ELR (cell line): Measurements from ENCODE around the gene MS4A7.
A peak's percentile ranks its signal among the peaks of the same experiment; 100 is the strongest.
"Not testable (repeated sequence)": the region's sequence is repeated elsewhere in the genome, so short reads cannot be mapped to it uniquely, and the experiment has no call there.

Experiments used
- DNase-seq: peaks from one replicate; pipeline ENCODE4 v3.0.0-alpha.2; 2015; ENCODE audit warnings: low read depth

Gene MS4A7

GRCh38 chr11:60378354-60378753 is at the start of gene MS4A7:
Gene MS4A7, plus strand, starts transcription at chr11:60378532. Its CDS starts 4,610 bp downstream, at chr11:60383142.
- DNase-seq, result no peak

- no peak for DNase-seq
These were observed 45.5 kb upstream of the MS4A7 start for GRCh38 chr11:60332846-60333245.

- peak; percentile 69 for DNase-seq
These were observed 44.2 kb upstream of the MS4A7 start for GRCh38 chr11:60334005-60334620.

DNA sequence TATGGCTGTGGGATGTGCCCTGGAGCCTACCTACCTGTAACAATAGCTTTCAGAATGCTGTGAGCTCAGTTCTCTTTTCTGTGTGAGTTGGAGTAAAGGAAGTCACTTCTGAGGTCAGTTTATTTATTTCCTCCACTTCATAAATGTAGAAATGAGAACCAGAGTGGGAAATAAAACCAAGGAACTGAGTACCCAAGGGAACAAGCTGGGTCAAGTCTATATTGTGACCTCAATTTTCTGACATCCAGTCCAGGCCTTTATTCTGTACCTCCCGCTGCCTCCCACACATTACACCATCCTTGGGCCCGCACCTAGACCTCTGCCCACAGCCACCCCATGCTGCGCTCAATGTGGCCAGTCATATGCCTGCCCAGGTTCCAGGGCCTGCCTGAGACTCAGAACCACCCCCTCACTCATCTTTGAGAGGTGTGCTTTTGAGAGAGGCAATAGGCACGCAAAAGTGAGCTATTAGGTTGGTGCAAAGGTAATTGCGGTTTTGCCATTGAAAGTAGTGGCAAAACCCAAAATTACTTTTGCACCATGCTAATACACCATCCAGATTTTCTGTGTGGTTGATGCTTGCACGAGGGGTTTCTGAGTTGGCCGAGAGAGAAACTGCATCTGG is 41.5 kb upstream of the MS4A7 start:
- DNase-seq, result no peak

GRCh38 chr11:60338053-60338452 is 40.3 kb upstream of the MS4A7 start:
- DNase-seq, result no peak

GRCh38 chr11:60339356-60339755 is 39.0 kb upstream of the MS4A7 start:
- no peak for DNase-seq

- DNase-seq, result peak; percentile 52
These were observed 35.1 kb upstream of the MS4A7 start for GRCh38 chr11:60343094-60343704.

- DNase-seq, result no peak
These were observed 34.2 kb upstream of the MS4A7 start for GRCh38 chr11:60344146-60344545.

DNA sequence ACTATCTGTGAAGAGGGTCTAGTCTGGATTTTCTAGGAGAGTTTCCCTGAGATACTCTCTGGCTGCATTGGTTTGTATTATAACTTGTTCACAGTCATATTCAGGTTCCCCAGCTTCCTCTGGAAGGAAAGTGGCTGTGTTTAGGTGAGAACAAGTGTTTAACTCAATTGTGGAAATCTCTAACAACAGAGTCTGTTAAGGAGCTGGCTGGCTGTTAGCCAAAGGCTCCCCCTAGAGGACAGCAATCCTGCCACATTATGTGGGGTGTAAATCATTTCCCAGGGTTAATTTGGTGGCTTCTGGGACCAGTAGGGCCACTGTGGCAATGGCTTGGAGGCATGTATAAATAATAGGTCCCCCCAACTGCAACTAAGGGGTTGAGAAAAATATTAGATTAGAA is 32.8 kb upstream of the MS4A7 start:
- DNase-seq, result peak; percentile 51

GRCh38 chr11:60347084-60347797 is 31.1 kb upstream of the MS4A7 start:
- no peak for DNase-seq

DNA sequence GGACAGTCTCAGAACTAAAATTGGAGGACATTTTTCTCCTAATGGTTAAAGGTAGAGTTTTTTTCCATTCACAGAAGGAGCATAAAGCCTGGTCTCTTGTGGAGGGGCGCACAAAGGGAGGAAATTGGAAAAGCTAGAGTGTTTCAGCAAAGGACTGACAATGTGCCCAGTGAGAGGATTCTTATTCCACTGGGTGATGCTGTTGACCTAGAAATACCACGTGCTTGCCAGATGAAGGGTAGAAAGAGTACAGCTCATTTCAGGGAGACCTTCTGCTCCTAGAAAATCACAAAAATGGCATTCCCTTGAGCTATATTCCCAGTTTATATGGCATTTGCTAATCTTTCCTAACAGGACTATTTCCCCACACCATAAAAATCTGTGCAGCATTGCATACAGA is 30.2 kb upstream of the MS4A7 start:
- DNase-seq, result no peak

GRCh38 chr11:60349990-60350389 is 28.3 kb upstream of the MS4A7 start:
- no peak for DNase-seq

DNA sequence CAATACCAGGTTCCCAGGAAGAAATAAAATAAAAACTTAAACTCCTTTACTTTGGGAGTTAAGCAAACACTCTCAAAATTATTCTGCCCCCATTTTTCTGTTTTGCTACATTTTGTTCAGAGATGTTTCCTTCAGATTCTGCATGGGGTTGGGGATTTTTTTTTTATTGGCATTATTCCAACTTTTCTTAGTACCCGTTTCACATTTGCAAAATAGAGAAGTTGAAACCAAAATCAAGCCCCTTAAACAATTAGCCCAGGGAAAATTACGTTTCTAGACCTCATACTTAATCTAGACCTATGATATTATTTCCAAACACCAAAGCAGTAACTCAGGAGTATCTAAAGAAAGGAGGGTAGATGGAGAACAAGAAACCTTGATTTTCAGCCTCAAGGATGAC is 20.6 kb upstream of the MS4A7 start:
- no peak for DNase-seq

DNA sequence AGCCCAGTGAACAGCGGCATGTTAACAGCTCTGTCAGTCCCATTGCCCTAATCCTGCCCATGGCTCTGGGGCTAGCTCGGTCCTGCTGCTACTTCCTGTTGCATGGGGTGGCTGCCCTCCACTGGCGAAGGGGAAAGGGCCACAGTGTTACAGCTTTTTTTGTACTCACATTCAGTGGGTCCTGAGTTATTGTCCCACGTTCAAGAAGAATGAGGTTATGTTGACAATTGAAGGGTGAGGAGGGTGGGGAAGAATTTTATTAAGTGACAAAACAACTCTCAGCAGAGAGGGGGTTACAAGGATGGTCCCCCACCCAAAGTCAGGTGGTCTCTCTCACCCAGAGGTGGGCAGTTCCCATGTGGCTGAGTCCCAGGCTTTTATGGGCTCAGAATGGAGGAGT is 17.7 kb upstream of the MS4A7 start:
- DNase-seq, result no peak

DNA sequence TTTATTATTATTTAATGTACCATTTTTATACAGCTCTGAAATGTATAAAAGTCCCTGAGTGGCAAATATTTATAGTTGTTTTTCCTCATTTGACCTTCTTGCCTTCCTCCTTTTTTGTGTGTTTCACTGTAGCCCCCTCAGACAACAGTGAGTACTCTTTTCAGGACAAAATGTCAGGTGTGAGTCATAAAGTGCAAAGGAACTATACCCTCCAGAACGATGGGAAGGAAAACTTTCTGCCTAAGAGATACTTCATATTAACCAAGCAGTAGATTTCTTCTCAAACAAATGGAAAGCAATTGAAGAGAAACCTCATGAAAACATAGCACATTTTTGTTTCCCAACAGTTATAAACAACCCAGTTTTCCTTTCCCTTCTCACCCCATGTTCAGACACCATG is 16.1 kb upstream of the MS4A7 start:
- DNase-seq, result no peak

GRCh38 chr11:60363542-60364470 is 14.5 kb upstream of the MS4A7 start:
- peak; percentile 66 for DNase-seq

DNA sequence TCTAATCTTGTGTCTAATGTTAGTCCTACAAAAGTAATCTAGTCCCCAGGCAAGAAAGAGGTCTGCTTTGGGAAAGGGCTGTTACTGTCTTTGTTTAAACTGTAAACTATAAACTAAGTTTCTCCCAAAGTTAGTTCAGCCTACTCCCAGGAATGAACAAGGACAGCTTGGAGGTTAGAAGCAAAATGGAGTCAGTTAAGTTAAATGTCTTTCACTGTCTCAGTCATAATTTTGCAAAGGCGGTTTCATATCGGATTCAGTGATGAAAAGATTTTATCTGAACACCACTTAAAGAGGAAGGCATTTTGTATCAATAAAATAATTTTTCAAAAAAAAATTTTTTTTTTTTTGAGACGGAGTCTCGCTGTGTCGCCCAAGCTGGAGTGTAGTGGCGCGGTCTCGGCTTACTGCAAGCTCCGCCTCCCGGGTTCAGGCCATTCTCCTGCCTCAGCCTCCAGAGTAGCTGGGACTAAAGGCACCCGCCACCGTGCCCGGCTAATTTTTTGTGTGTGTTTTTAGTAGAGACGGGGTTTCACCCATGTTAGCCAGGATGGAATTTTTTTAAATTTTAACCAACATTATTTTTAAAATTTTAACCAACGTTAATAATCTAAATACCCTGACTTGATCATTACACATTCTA is 11.9 kb upstream of the MS4A7 start:
- DNase-seq, result not testable (repeated sequence)

DNA sequence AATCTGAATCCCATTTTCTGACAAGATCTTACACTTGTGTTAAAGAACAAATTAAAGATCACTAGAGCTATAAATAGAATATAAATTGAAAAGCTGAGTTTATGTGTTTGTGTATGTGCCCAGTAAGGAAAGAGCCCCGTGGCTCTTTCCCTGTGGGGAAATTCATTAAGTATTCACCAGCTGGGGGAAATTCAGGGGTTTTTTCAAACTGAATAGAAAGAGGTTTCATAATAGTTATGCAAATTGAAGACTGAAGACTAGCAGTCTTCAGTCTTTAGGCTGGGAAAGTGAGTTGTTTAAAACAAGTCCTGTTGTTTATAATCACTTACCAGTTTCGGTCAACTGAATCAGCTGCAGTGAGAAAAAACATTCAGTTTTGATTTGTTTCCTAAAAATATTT is 11.3 kb upstream of the MS4A7 start:
- no peak for DNase-seq

- no peak for DNase-seq
These were observed 10.4 kb upstream of the MS4A7 start for GRCh38 chr11:60367896-60368295.

- DNase-seq, result no peak
These were observed 8.0 kb upstream of the MS4A7 start for GRCh38 chr11:60370252-60370810.

- DNase-seq, result peak; percentile 19
These were observed 7.5 kb upstream of the MS4A7 start for GRCh38 chr11:60370811-60371298.
